Measurements from ENCODE around the gene CREG2. TPM values are rescaled to one million over a fixed set of nuclear protein-coding genes. Genes with fewer than 3 reads are reported as not detected.

CREG2 gene
- total and polyA plus RNA-seq, 4 experiments from 2014 or later, result 0.32 TPM; not detected in 3

DNA sequence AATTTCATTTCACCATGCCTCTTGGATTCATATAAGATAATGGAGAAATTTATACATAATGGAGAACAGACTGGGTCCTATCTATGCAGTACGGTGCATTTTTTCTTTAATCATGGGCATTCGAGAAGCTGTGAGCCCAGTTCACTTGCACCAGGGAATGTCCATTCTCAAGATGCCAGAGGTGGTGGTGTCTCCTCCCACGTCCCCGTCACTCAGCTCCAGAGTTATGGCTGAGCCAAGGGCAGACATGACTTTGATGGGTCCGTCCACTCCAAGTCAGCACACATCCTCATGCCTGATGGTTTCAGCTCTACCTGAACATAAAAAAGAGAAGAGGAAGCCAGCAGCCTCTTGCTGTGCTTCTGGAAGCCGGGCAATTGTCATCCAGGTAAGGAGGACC, 42.1 kb upstream of the CREG2 start:
- peak overlapping the region in 1 of 7 donors; percentile 25 for H3K27ac Mint-ChIP-seq
- no peaks in the 10 kb centered on the region for H3K9me3 Mint-ChIP-seq
- intact Hi-C loops (cut with micrococcal nuclease), result no loop called here

DNA sequence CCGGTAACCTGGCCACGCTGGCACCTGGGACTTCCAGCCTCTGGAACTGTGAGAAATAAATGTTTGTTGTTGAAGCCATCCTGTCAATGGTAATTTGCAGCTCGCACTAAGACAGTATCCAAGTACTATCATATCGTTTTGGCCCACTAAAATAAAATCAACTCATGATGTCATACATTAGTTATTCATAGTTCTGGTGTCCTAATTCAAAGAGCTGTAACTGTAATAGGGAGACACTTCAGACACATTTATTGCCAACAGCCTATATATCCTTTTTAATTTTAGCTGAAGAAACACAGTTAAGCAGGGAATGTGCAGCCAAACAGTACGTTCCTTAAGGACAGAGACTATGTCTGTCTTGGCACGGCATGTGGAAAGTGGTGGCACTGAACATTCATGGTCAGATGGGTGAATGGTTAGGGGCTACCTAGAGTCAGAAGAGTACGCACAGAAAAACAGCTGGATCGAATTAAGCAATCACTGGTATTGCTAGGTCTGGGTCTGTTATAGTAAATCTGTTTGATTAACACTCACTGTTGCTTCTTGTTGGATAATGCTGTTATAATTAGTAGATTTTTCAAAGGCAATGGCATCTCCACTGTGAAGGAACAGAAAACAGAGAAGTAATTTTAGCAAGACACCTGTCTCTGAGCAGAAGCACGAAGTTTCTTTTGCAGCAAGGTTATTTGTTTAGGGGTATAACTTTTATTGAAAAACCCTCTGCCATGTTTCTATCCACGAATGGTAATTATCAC, 41.3 kb upstream of the CREG2 start:
- H3K4me3 ChIP-seq (ENCODE audit: low read length in 2 of 2), result no peak overlapping the region
- CTCF ChIA-PET (ENCODE audit: partially characterized antibody), result interaction anchor here (2.3 to 3.3 kb wide), 2 partner anchors 10 to 403 kb away, joined by 5 to 10 read pairs; no protein-coding TSS in a partner anchor
- no peaks in the 10 kb centered on the region for H3K27me3 ChIP-seq (ENCODE audit: insufficient read depth, low read length)
- H3K9me3 Mint-ChIP-seq, result peaks cover 0 to 2% (median 0%) of the 10 kb centered on the region in 8 donors
- intact Hi-C loops (cut with micrococcal nuclease), result no loop called here
- no peaks in the 10 kb centered on the region for H3K4me1 ChIP-seq (ENCODE audit: insufficient read depth, low read length)
- no peak for DNase-seq
- H3K27me3 Mint-ChIP-seq, result no peaks in the 10 kb centered on the region
- no peak overlapping the region for H3K4me3 Mint-ChIP-seq
- H3K36me3 Mint-ChIP-seq, result no peaks in the 10 kb centered on the region
- H3K4me1 Mint-ChIP-seq, result no peaks in the 10 kb centered on the region
- POLR2A ChIA-PET (ENCODE audit: partially characterized antibody), result no interaction called here
- no peaks in the 10 kb centered on the region for H3K36me3 ChIP-seq (ENCODE audit: insufficient read depth, low read length)
- peak overlapping the region in 1 of 7 donors; percentile 10 for H3K27ac Mint-ChIP-seq
- H3K27ac ChIP-seq (ENCODE audit: low read depth, low read length), result no peak overlapping the region
- no peaks in the 10 kb centered on the region for H3K9me3 ChIP-seq (ENCODE audit: control insufficient read depth in 1 of 2, low read length in 2 of 2)

More for the DNA sequence above, 42.1 kb upstream of the CREG2 start:
- Mint-ChIP-seq H3K27me3 (no peaks in the 10 kb centered on the region), H3K36me3 (no peaks in the 10 kb centered on the region), H3K4me3 (no peak overlapping the region), H3K4me1 (no peaks in the 10 kb centered on the region)
- Histone ChIP-seq H3K27ac (ENCODE audit: low read depth, low read length) (no peak overlapping the region), H3K36me3 (ENCODE audit: insufficient read depth, low read length) (no peaks in the 10 kb centered on the region), H3K27me3 (ENCODE audit: insufficient read depth, low read length) (no peaks in the 10 kb centered on the region), H3K9me3 (ENCODE audit: control insufficient read depth in 1 of 2, low read length in 2 of 2) (no peaks in the 10 kb centered on the region), H3K4me3 (ENCODE audit: low read length in 2 of 2) (no peak overlapping the region), H3K4me1 (ENCODE audit: insufficient read depth, low read length) (no peaks in the 10 kb centered on the region)
- DNase-seq, result no peak
- ChIA-PET CTCF (ENCODE audit: partially characterized antibody) (interaction anchor here (2.3 to 3.3 kb wide), 2 partner anchors 11 to 402 kb away, joined by 5 to 10 read pairs; no protein-coding TSS in a partner anchor), POLR2A (ENCODE audit: partially characterized antibody) (no interaction called here)

DNA sequence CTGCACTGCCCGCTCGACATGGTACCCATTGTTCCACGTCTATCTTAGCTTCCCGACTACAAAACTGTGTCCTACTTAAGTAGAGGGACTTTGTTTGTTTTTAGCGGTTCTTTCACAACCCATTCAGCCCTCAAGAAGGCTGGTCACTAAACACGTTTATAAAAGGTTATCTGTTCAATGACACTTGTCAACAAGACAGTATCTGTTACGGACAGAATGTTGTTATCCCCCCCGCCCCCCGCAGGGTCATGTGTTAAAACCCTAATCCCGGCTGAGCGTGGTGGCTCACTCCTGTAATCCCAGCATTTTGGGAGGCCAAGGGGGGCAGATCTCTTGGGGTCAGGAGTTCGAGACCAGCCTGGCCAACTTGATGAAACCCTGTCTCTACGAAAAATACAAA, 40.4 kb upstream of the CREG2 start:
- CTCF ChIA-PET (ENCODE audit: partially characterized antibody), result interaction anchor here (2.3 to 3.3 kb wide), 2 partner anchors 9 to 404 kb away, joined by 5 to 10 read pairs; no protein-coding TSS in a partner anchor
- Mint-ChIP-seq H3K9me3 (peaks cover 0 to 2% (median 0%) of the 10 kb centered on the region in 8 donors), H3K36me3 (no peaks in the 10 kb centered on the region), H3K27ac (no peak overlapping the region), H3K4me3 (peak overlapping the region in 1 of 8 donors; percentile 9), H3K4me1 (no peaks in the 10 kb centered on the region), H3K27me3 (no peaks in the 10 kb centered on the region)
- no peaks in the 10 kb centered on the region for H3K9me3 ChIP-seq (ENCODE audit: control insufficient read depth in 1 of 2, low read length in 2 of 2)
- H3K27me3 ChIP-seq (ENCODE audit: insufficient read depth, low read length), result no peaks in the 10 kb centered on the region
- intact Hi-C loops (cut with micrococcal nuclease), result no loop called here
- H3K4me1 ChIP-seq (ENCODE audit: insufficient read depth, low read length), result no peaks in the 10 kb centered on the region
- no peak overlapping the region for H3K27ac ChIP-seq (ENCODE audit: low read depth, low read length)
- DNase-seq, result no peak
- H3K36me3 ChIP-seq (ENCODE audit: insufficient read depth, low read length), result no peaks in the 10 kb centered on the region
- H3K4me3 ChIP-seq (ENCODE audit: low read length in 2 of 2), result no peak overlapping the region
- POLR2A ChIA-PET (ENCODE audit: partially characterized antibody), result no interaction called here

DNA sequence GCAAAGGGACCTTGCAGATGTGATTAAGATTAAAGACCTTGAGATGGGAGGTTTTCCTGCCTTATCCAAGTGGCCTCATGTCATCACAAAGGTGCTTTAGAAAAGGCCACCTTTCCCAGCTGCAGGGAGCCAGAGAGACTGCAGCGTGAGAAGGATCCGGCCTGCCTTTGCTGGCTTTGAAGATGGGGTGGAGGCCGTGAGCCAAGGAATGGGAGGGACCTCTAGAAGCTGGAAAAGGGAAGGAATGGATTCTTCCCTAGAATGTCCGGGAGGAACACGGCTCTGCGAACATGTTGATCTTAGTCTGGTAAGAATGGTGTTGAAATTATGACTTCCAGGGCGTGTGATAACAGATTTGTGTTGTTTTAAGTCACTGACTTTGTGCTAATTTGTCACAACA, 39.9 kb upstream of the CREG2 start:
- no peak overlapping the region for H3K27ac Mint-ChIP-seq
- Histone ChIP-seq H3K4me1 (ENCODE audit: insufficient read depth, low read length) (no peaks in the 10 kb centered on the region), H3K36me3 (ENCODE audit: insufficient read depth, low read length) (no peaks in the 10 kb centered on the region), H3K4me3 (ENCODE audit: low read length in 2 of 2) (no peak overlapping the region), H3K27me3 (ENCODE audit: insufficient read depth, low read length) (no peaks in the 10 kb centered on the region), H3K27ac (ENCODE audit: low read depth, low read length) (no peak overlapping the region), H3K9me3 (ENCODE audit: control insufficient read depth in 1 of 2, low read length in 2 of 2) (no peaks in the 10 kb centered on the region)
- peaks cover 0 to 2% (median 0%) of the 10 kb centered on the region in 8 donors for H3K9me3 Mint-ChIP-seq
- no peak for DNase-seq
- no peaks in the 10 kb centered on the region for H3K27me3 Mint-ChIP-seq
- POLR2A ChIA-PET (ENCODE audit: partially characterized antibody), result no interaction called here
- no peaks in the 10 kb centered on the region for H3K4me1 Mint-ChIP-seq
- intact Hi-C loops (cut with micrococcal nuclease), result no loop called here
- no peaks in the 10 kb centered on the region for H3K36me3 Mint-ChIP-seq
- peak overlapping the region in 1 of 8 donors; percentile 9 for H3K4me3 Mint-ChIP-seq
- CTCF ChIA-PET (ENCODE audit: partially characterized antibody), result interaction anchor here (2.3 to 3.3 kb wide), 2 partner anchors 8 to 405 kb away, joined by 5 to 10 read pairs; no protein-coding TSS in a partner anchor

- no peaks in the 10 kb centered on the region for H3K4me1 Mint-ChIP-seq
- ChIA-PET POLR2A (ENCODE audit: partially characterized antibody) (no interaction called here), CTCF (ENCODE audit: partially characterized antibody) (interaction anchor here (3.3 kb wide), 1 partner anchor 8 kb away, joined by 10 read pairs; no protein-coding TSS in a partner anchor)
- no peaks in the 10 kb centered on the region for H3K4me1 ChIP-seq (ENCODE audit: insufficient read depth, low read length)
- H3K27me3 ChIP-seq (ENCODE audit: insufficient read depth, low read length), result no peaks in the 10 kb centered on the region
- no peaks in the 10 kb centered on the region for H3K36me3 ChIP-seq (ENCODE audit: insufficient read depth, low read length)
- no peaks in the 10 kb centered on the region for H3K36me3 Mint-ChIP-seq
- H3K4me3 Mint-ChIP-seq, result peak overlapping the region in 1 of 8 donors; percentile 29
- H3K9me3 Mint-ChIP-seq, result peaks cover 0 to 2% (median 0%) of the 10 kb centered on the region in 8 donors
- no peak overlapping the region for H3K4me3 ChIP-seq (ENCODE audit: low read length in 2 of 2)
- DNase-seq, result no peak
- intact Hi-C loops (cut with micrococcal nuclease), result no loop called here
- H3K9me3 ChIP-seq (ENCODE audit: control insufficient read depth in 1 of 2, low read length in 2 of 2), result no peaks in the 10 kb centered on the region
- no peaks in the 10 kb centered on the region for H3K27me3 Mint-ChIP-seq
- H3K27ac ChIP-seq (ENCODE audit: low read depth, low read length), result no peak overlapping the region
- H3K27ac Mint-ChIP-seq, result peak overlapping the region in 1 of 7 donors; percentile 68
Measured at GRCh38 chr2:101426822-101427221, 39.5 kb upstream of the CREG2 start.

- Mint-ChIP-seq H3K27me3 (no peaks in the 10 kb centered on the region), H3K9me3 (peaks cover 0 to 2% (median 0%) of the 10 kb centered on the region in 8 donors), H3K27ac (peak overlapping the region in 3 of 7 donors; percentile 11 to 87 (median 16)), H3K4me1 (no peaks in the 10 kb centered on the region), H3K4me3 (no peak overlapping the region), H3K36me3 (no peaks in the 10 kb centered on the region)
- Histone ChIP-seq H3K9me3 (ENCODE audit: control insufficient read depth in 1 of 2, low read length in 2 of 2) (no peaks in the 10 kb centered on the region), H3K36me3 (ENCODE audit: insufficient read depth, low read length) (no peaks in the 10 kb centered on the region), H3K4me3 (ENCODE audit: low read length in 2 of 2) (no peak overlapping the region), H3K27me3 (ENCODE audit: insufficient read depth, low read length) (no peaks in the 10 kb centered on the region), H3K27ac (ENCODE audit: low read depth, low read length) (no peak overlapping the region), H3K4me1 (ENCODE audit: insufficient read depth, low read length) (no peaks in the 10 kb centered on the region)
- CTCF ChIA-PET (ENCODE audit: partially characterized antibody), result interaction anchor here (1.0 to 7.2 kb wide), 4 partner anchors 13 to 407 kb away, joined by 4 to 163 read pairs (median 25); no protein-coding TSS in a partner anchor
- intact Hi-C loops (cut with micrococcal nuclease), result no loop called here
- POLR2A ChIA-PET (ENCODE audit: partially characterized antibody), result no interaction called here
- DNase-seq, result no peak
Measured at GRCh38 chr2:101420623-101421022, 33.3 kb upstream of the CREG2 start.

- Histone ChIP-seq H3K27me3 (ENCODE audit: insufficient read depth, low read length) (no peaks in the 10 kb centered on the region), H3K4me1 (ENCODE audit: insufficient read depth, low read length) (no peaks in the 10 kb centered on the region), H3K4me3 (ENCODE audit: low read length in 2 of 2) (no peak overlapping the region), H3K36me3 (ENCODE audit: insufficient read depth, low read length) (no peaks in the 10 kb centered on the region), H3K27ac (ENCODE audit: low read depth, low read length) (no peak overlapping the region), H3K9me3 (ENCODE audit: control insufficient read depth in 1 of 2, low read length in 2 of 2) (no peaks in the 10 kb centered on the region)
- DNase-seq, result peak; percentile 59 to 66 (median 64)
- H3K36me3 Mint-ChIP-seq, result no peaks in the 10 kb centered on the region
- ChIA-PET CTCF (ENCODE audit: partially characterized antibody) (interaction anchor here (0.7 to 7.2 kb wide), 52 partner anchors 9 to 821 kb away, joined by 3 to 163 read pairs (median 5); partner anchors contain the start of gene RFX8), POLR2A (ENCODE audit: partially characterized antibody) (interaction anchor here (0.9 to 2.0 kb wide), 7 partner anchors 306 to 821 kb away, joined by 3 to 9 read pairs (median 4); no protein-coding TSS in a partner anchor)
- H3K4me1 Mint-ChIP-seq, result no peaks in the 10 kb centered on the region
- peaks cover 0 to 7% (median 0%) of the 10 kb centered on the region in 8 donors for H3K9me3 Mint-ChIP-seq
- intact Hi-C loops (cut with micrococcal nuclease), result loop anchor here (1.0 to 5.0 kb wide), 5 partner anchors 307 to 1028 kb away; no protein-coding TSS in a partner anchor
- no peaks in the 10 kb centered on the region for H3K27me3 Mint-ChIP-seq
- no peak overlapping the region for H3K4me3 Mint-ChIP-seq
- no peak overlapping the region for H3K27ac Mint-ChIP-seq
Measured at GRCh38 chr2:101419096-101419663, 31.9 kb upstream of the CREG2 start.

Measured in CD4-positive, alpha-beta memory T cell (primary cell).